GM18502 (cell line): Measurements from ENCODE around the gene CD79A.
"Not testable (repeated sequence)": the region's sequence is repeated elsewhere in the genome, so short reads cannot be mapped to it uniquely, and the experiment has no call there.

Experiments used
- ATAC-seq: cut with Tn5 transposase; IDR thresholded peaks from one replicate; pipeline ENCODE4 v1.9.1; 2021; ENCODE audit warnings: mild to moderate bottlenecking; ENCODE audit not compliant: unreplicated experiment, poor library complexity

Gene CD79A

GRCh38 chr19:41862445-41862986, 14.6 kb upstream of the CD79A start:
- no peak for ATAC-seq

GRCh38 chr19:41863209-41863931, 13.7 kb upstream of the CD79A start:
- no peak for ATAC-seq

GRCh38 chr19:41864374-41864773, 12.7 kb upstream of the CD79A start:
- no peak for ATAC-seq

- ATAC-seq: no peak
These were observed 10.8 kb upstream of the CD79A start for GRCh38 chr19:41866284-41866683.

- no peak for ATAC-seq
These were observed 8.7 kb upstream of the CD79A start for GRCh38 chr19:41868120-41868988.

- ATAC-seq: no peak
These were observed 8.1 kb upstream of the CD79A start for GRCh38 chr19:41868989-41869300.

GRCh38 chr19:41869374-41869955, 7.6 kb upstream of the CD79A start:
- ATAC-seq: no peak

- ATAC-seq: no peak
These were observed 6.6 kb upstream of the CD79A start for GRCh38 chr19:41870401-41870873.

GRCh38 chr19:41871573-41872383, 5.3 kb upstream of the CD79A start:
- ATAC-seq: peak; percentile 51

GRCh38 chr19:41872384-41872774, 4.7 kb upstream of the CD79A start:
- no peak for ATAC-seq

GRCh38 chr19:41872775-41873647, 4.1 kb upstream of the CD79A start:
- ATAC-seq: no peak

- not testable (repeated sequence) for ATAC-seq
These were observed 1.1 kb upstream of the CD79A start for GRCh38 chr19:41875973-41876372.

- ATAC-seq: no peak
These were observed 1.1 kb downstream of the CD79A start for GRCh38 chr19:41877916-41878905.

- ATAC-seq: no peak
These were observed 2.0 kb downstream of the CD79A start for GRCh38 chr19:41879080-41879479.

- no peak for ATAC-seq
These were observed 2.7 kb downstream of the CD79A start for GRCh38 chr19:41879670-41880328.

- ATAC-seq: no peak
These were observed 3.2 kb downstream of the CD79A start for GRCh38 chr19:41880329-41880708.

- ATAC-seq: no peak
These were observed 5.7 kb downstream of the CD79A start, which contains the start of gene ARHGEF1 for GRCh38 chr19:41882568-41883462. Gene ARHGEF1 (plus strand): TSS chr19:41883184. CDS start chr19:41888083, 4,899 bp downstream.
